NCI-H2081 (cell line): Measurements from ENCODE around the gene ANO8.
"Not testable (repeated sequence)": the region's sequence is repeated elsewhere in the genome, so short reads cannot be mapped to it uniquely, and the experiment has no call there.

ENCODE experiments used
- DNase-seq, 2 experiments: peaks; one replicate each; lab custom pipeline; 2025; lab: John Stamatoyannopoulos, UW

Gene ANO8

GRCh38 chr19:17334414-17335409 lies at the start of gene ANO8:
TSS of gene ANO8 (minus strand) at chr19:17334855. CDS start at chr19:17334670, 185 bp downstream.
- DNase-seq, result peak; percentile 93 to 98

GRCh38 chr19:17380426-17381138 lies 45.9 kb upstream of the ANO8 start:
- DNase-seq, result no peak

- DNase-seq, result no peak
These were observed 44.6 kb upstream of the ANO8 start for GRCh38 chr19:17379221-17379631.

GRCh38 chr19:17378271-17378670 lies 43.6 kb upstream of the ANO8 start:
- no peak for DNase-seq

GRCh38 chr19:17376935-17377600 lies 42.4 kb upstream of the ANO8 start, which contains the start of gene PLVAP:
TSS of gene PLVAP (minus strand) at chr19:17377342. CDS start at chr19:17377288, 54 bp downstream.
- DNase-seq, result no peak

GRCh38 chr19:17370026-17370587 lies 35.5 kb upstream of the ANO8 start:
- DNase-seq, result no peak

- no peak for DNase-seq
These were observed 30.7 kb upstream of the ANO8 start for GRCh38 chr19:17365361-17365760.

GRCh38 chr19:17363852-17364605 lies 29.4 kb upstream of the ANO8 start:
- DNase-seq, result not testable (repeated sequence)

GRCh38 chr19:17359905-17360800 lies 25.5 kb upstream of the ANO8 start:
- DNase-seq, result no peak

- no peak for DNase-seq
These were observed 23.7 kb upstream of the ANO8 start for GRCh38 chr19:17358395-17358794.

GRCh38 chr19:17357724-17358123 lies 23.1 kb upstream of the ANO8 start:
- no peak for DNase-seq

- DNase-seq, result no peak
These were observed 22.5 kb upstream of the ANO8 start for GRCh38 chr19:17357078-17357666.

GRCh38 chr19:17353386-17353785 lies 18.7 kb upstream of the ANO8 start:
- no peak for DNase-seq

- no peak for DNase-seq
These were observed 18.1 kb upstream of the ANO8 start for GRCh38 chr19:17352608-17353280.

GRCh38 chr19:17351815-17352435 lies 17.3 kb upstream of the ANO8 start:
- no peak for DNase-seq

GRCh38 chr19:17348700-17349099 lies 14.0 kb upstream of the ANO8 start:
- DNase-seq, result peak in 1 of 2 experiments; percentile 46

- no peak for DNase-seq
These were observed 13.2 kb upstream of the ANO8 start for GRCh38 chr19:17347877-17348276.

- no peak for DNase-seq
These were observed 12.7 kb upstream of the ANO8 start for GRCh38 chr19:17347361-17347760.
